Liver (tissue), 3 donors: ENCODE results near the gene ESRRB.

Experiments
- FOXA1 ChIP-seq: IDR thresholded peaks from 2 replicates; pipeline ENCODE4 v1.6.1; 2016; ENCODE audit warnings: antibody characterized with exemption
- GABPA ChIP-seq, 2 donors: IDR thresholded peaks in 1 of 2; conservative IDR thresholded peaks in 1 of 2; 2 replicates each; pipeline ENCODE4 v1.6.1; 2016; ENCODE audit warnings: antibody characterized with exemption in 2 of 2, mild to moderate bottlenecking in 1 of 2, moderate library complexity in 1 of 2
- JUND ChIP-seq, 2 donors: IDR thresholded peaks; 2 replicates each; pipeline ENCODE4 v1.6.1; 2016; ENCODE audit warnings: antibody characterized with exemption in 2 of 2
- RAD21 ChIP-seq, 2 donors: IDR thresholded peaks; 2 replicates each; pipeline ENCODE4 v1.6.1; 2016; ENCODE audit warnings: antibody characterized with exemption in 2 of 2, mild to moderate bottlenecking in 2 of 2
- SP1 ChIP-seq: IDR thresholded peaks from 2 replicates; pipeline ENCODE4 v1.6.1; 2018; ENCODE audit warnings: antibody characterized with exemption, mild to moderate bottlenecking
- TAF1 ChIP-seq: conservative IDR thresholded peaks from 2 replicates; pipeline ENCODE4 v1.6.1; 2016; ENCODE audit warnings: antibody characterized with exemption, mild to moderate bottlenecking
- YY1 ChIP-seq: IDR thresholded peaks from 2 replicates; pipeline ENCODE4 v1.6.1; 2016; ENCODE audit warnings: antibody characterized with exemption, mild to moderate bottlenecking
- TF ChIP-seq, protein P1 (sequence below): fragments of 150-350 bp; IDR thresholded peaks from 2 replicates; pipeline ENCODE4 v1.5.1; 2017; ENCODE audit warnings: improper control_type of control experiment, low read depth, low read length; ENCODE audit not compliant: missing input control
- TF ChIP-seq, protein P2 (sequence below): IDR thresholded peaks from 2 replicates; pipeline ENCODE4 v1.6.1; 2016; ENCODE audit warnings: antibody characterized with exemption, mild to moderate bottlenecking
- TF ChIP-seq, protein P3 (sequence below): IDR thresholded peaks from 2 replicates; pipeline ENCODE4 v1.6.1; 2016; ENCODE audit warnings: antibody characterized with exemption
- TF ChIP-seq, protein P4 (sequence below): IDR thresholded peaks from 2 replicates; pipeline ENCODE4 v1.6.1; 2016; ENCODE audit warnings: antibody characterized with exemption
- TF ChIP-seq, protein P5 (sequence below): IDR thresholded peaks from 2 replicates; pipeline ENCODE4 v1.6.1; 2016; ENCODE audit warnings: antibody characterized with exemption
- donor health status: healthy.
- donor health status: healthy.

DNA sequence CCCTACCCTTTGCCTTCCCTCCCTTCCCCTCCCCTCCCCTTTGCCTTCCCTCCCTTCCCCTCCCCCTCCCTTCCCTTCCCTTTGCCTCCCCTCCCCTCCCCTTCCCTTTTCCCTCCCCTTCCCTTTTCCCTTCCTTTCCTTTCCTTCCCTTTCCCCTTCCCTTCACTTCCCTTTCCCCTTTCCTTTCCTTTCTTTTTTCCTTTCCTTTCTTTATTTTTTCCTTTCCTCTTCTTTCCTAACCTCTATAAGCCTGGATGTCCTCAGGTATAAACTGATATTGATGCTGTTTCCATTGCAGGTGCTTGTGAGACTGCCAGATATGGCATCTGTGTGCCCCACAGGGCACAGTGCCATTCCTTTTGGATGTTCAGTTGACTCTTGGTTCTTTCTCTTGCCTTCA is 163.2 kb downstream of the ESRRB start:
- TF ChIP-seq YY1 (no peak), JUND (IDR thresholded peaks at IDR 0.05) (no peak), TAF1 (no peak), RAD21 (IDR thresholded peaks at IDR 0.05) (no peak), SP1 (no peak), FOXA1 (no peak), GABPA (IDR thresholded peaks at IDR 0.05 in 1 of 2, conservative IDR thresholded peaks at IDR 0.05 in 1 of 2) (no peak)
- TF ChIP-seq, protein P1, sequence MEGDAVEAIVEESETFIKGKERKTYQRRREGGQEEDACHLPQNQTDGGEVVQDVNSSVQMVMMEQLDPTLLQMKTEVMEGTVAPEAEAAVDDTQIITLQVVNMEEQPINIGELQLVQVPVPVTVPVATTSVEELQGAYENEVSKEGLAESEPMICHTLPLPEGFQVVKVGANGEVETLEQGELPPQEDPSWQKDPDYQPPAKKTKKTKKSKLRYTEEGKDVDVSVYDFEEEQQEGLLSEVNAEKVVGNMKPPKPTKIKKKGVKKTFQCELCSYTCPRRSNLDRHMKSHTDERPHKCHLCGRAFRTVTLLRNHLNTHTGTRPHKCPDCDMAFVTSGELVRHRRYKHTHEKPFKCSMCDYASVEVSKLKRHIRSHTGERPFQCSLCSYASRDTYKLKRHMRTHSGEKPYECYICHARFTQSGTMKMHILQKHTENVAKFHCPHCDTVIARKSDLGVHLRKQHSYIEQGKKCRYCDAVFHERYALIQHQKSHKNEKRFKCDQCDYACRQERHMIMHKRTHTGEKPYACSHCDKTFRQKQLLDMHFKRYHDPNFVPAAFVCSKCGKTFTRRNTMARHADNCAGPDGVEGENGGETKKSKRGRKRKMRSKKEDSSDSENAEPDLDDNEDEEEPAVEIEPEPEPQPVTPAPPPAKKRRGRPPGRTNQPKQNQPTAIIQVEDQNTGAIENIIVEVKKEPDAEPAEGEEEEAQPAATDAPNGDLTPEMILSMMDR: no peak
- TF ChIP-seq, protein P2, sequence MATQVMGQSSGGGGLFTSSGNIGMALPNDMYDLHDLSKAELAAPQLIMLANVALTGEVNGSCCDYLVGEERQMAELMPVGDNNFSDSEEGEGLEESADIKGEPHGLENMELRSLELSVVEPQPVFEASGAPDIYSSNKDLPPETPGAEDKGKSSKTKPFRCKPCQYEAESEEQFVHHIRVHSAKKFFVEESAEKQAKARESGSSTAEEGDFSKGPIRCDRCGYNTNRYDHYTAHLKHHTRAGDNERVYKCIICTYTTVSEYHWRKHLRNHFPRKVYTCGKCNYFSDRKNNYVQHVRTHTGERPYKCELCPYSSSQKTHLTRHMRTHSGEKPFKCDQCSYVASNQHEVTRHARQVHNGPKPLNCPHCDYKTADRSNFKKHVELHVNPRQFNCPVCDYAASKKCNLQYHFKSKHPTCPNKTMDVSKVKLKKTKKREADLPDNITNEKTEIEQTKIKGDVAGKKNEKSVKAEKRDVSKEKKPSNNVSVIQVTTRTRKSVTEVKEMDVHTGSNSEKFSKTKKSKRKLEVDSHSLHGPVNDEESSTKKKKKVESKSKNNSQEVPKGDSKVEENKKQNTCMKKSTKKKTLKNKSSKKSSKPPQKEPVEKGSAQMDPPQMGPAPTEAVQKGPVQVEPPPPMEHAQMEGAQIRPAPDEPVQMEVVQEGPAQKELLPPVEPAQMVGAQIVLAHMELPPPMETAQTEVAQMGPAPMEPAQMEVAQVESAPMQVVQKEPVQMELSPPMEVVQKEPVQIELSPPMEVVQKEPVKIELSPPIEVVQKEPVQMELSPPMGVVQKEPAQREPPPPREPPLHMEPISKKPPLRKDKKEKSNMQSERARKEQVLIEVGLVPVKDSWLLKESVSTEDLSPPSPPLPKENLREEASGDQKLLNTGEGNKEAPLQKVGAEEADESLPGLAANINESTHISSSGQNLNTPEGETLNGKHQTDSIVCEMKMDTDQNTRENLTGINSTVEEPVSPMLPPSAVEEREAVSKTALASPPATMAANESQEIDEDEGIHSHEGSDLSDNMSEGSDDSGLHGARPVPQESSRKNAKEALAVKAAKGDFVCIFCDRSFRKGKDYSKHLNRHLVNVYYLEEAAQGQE: no peak
- TF ChIP-seq, protein P3, sequence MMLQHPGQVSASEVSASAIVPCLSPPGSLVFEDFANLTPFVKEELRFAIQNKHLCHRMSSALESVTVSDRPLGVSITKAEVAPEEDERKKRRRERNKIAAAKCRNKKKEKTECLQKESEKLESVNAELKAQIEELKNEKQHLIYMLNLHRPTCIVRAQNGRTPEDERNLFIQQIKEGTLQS: no peak
- TF ChIP-seq, protein P4, sequence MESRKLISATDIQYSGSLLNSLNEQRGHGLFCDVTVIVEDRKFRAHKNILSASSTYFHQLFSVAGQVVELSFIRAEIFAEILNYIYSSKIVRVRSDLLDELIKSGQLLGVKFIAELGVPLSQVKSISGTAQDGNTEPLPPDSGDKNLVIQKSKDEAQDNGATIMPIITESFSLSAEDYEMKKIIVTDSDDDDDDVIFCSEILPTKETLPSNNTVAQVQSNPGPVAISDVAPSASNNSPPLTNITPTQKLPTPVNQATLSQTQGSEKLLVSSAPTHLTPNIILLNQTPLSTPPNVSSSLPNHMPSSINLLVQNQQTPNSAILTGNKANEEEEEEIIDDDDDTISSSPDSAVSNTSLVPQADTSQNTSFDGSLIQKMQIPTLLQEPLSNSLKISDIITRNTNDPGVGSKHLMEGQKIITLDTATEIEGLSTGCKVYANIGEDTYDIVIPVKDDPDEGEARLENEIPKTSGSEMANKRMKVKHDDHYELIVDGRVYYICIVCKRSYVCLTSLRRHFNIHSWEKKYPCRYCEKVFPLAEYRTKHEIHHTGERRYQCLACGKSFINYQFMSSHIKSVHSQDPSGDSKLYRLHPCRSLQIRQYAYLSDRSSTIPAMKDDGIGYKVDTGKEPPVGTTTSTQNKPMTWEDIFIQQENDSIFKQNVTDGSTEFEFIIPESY: no peak
- TF ChIP-seq, protein P5, sequence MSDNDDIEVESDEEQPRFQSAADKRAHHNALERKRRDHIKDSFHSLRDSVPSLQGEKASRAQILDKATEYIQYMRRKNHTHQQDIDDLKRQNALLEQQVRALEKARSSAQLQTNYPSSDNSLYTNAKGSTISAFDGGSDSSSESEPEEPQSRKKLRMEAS: no peak
